SK-N-DZ (cell line): ENCODE measurements around the gene PPM1H.
"Not testable (repeated sequence)": the region's sequence is repeated elsewhere in the genome, so short reads cannot be mapped to it uniquely, and the experiment has no call there.

Source experiments
- DNase-seq: peaks from one replicate; pipeline ENCODE4 v3.0.0-alpha.2; 2015; ENCODE audit warnings: low spot score

The PPM1H gene

GRCh38 chr12:62840806-62841205 is 94.1 kb downstream of the PPM1H start:
- no peak for DNase-seq

- DNase-seq: no peak
Measured at GRCh38 chr12:62839869-62840660, 94.9 kb downstream of the PPM1H start.

- no peak for DNase-seq
Measured at GRCh38 chr12:62834971-62835547, 99.9 kb downstream of the PPM1H start.

GRCh38 chr12:62834406-62834805 is 100.5 kb downstream of the PPM1H start:
- peak; percentile 7 for DNase-seq

- no peak for DNase-seq
Measured at GRCh38 chr12:62833634-62834033, 101.3 kb downstream of the PPM1H start.

GRCh38 chr12:62832558-62832957 is 102.4 kb downstream of the PPM1H start:
- no peak for DNase-seq

GRCh38 chr12:62832027-62832426 is 102.9 kb downstream of the PPM1H start:
- DNase-seq: no peak

GRCh38 chr12:62827855-62828254 is 107.1 kb downstream of the PPM1H start:
- no peak for DNase-seq

- DNase-seq: no peak
Measured at GRCh38 chr12:62827042-62827441, 107.9 kb downstream of the PPM1H start.

- DNase-seq: no peak
Measured at GRCh38 chr12:62817556-62818271, 117.2 kb downstream of the PPM1H start.

- no peak for DNase-seq
Measured at GRCh38 chr12:62814243-62814642, 120.7 kb downstream of the PPM1H start.

- DNase-seq: peak; percentile 46
Measured at GRCh38 chr12:62813031-62813829, 121.7 kb downstream of the PPM1H start.

- not testable (repeated sequence) for DNase-seq
Measured at GRCh38 chr12:62811481-62811880, 123.5 kb downstream of the PPM1H start.

- DNase-seq: no peak
Measured at GRCh38 chr12:62808166-62808879, 126.6 kb downstream of the PPM1H start.

- DNase-seq: no peak
Measured at GRCh38 chr12:62806893-62807292, 128.1 kb downstream of the PPM1H start.

GRCh38 chr12:62806244-62806836 is 128.6 kb downstream of the PPM1H start:
- DNase-seq: no peak

GRCh38 chr12:62805517-62805916 is 129.4 kb downstream of the PPM1H start:
- DNase-seq: no peak

GRCh38 chr12:62803756-62804155 is 131.2 kb downstream of the PPM1H start:
- no peak for DNase-seq

- peak; percentile 25 for DNase-seq
Measured at GRCh38 chr12:62802984-62803383, 132.0 kb downstream of the PPM1H start.

- DNase-seq: no peak
Measured at GRCh38 chr12:62802321-62802720, 132.6 kb downstream of the PPM1H start.

GRCh38 chr12:62801796-62802195 is 133.2 kb downstream of the PPM1H start:
- DNase-seq: no peak
